Panc1 (cell line): ENCODE data around the gene SOAT1. TPM values are rescaled to one million over a fixed set of nuclear protein-coding genes. Genes with fewer than 3 reads are reported as not detected.

Experiments
- ATAC-seq: fragments of 200-7000 bp; cut with Tn5 transposase; 2 replicates; pipeline ENCODE4 v1.9.1; 2020; ENCODE audit warnings: mild to moderate bottlenecking, moderate library complexity
- BruUV-seq: library from RNA; stranded (reverse); fragments of 400-500 nt; replicated peaks from 2 replicates; lab custom pipeline; 2021; lab: Mats Ljungman, UMichigan
- CTCF ChIA-PET: fragments of 300-600 bp; sonication (Branson Sonifier 250); formaldehyde crosslinking; loops from one replicate; lab custom pipeline; 2022; ENCODE audit warnings: antibody characterized with exemption; lab: Charles Lee
- POLR2A ChIA-PET: fragments of 300-600 bp; sonication (Branson Sonifier 250); formaldehyde crosslinking; loops from one replicate; lab custom pipeline; 2022; ENCODE audit warnings: antibody characterized with exemption; lab: Charles Lee
- DNase-seq: peaks from one replicate; pipeline ENCODE4 v3.0.0-alpha.2; 2010; ENCODE audit warnings: low read depth, low spot score
- H3K27ac ChIP-seq: 2 replicates; pipeline ENCODE4 v1.5.1; 2011; ENCODE audit warnings: mild to moderate bottlenecking, low read length, inconsistent platforms
- H3K27me3 ChIP-seq: fragments of 200-500 bp; sonication (Bioruptor generic); 2 replicates; pipeline ENCODE4 v1.6.0; 2014; ENCODE audit warnings: low read length, inconsistent platforms; ENCODE audit not compliant: control insufficient read depth, insufficient read depth
- H3K36me3 ChIP-seq: fragments of 200-500 bp; sonication (Bioruptor generic); 2 replicates; pipeline ENCODE4 v1.5.1; 2014; ENCODE audit warnings: inconsistent platforms, mild to moderate bottlenecking, low read length, moderate library complexity; ENCODE audit not compliant: control insufficient read depth, insufficient read depth
- H3K4me1 ChIP-seq: 2 replicates; pipeline ENCODE4 v1.5.1; 2011; ENCODE audit warnings: inconsistent platforms, mild to moderate bottlenecking, low read length, moderate library complexity; ENCODE audit not compliant: control insufficient read depth, insufficient read depth
- H3K4me3 ChIP-seq, 2 experiments: 2 replicates each; pipeline ENCODE4 v1.5.1; 2011 to 2012; ENCODE audit warnings: low read depth in 2 of 2, low read length in 2 of 2, mild to moderate bottlenecking in 2 of 2, inconsistent platforms in 1 of 2, moderate library complexity in 1 of 2
- H3K9me3 ChIP-seq: fragments of 200-500 bp; sonication (Bioruptor generic); 2 replicates; pipeline ENCODE4 v1.5.1; 2014; ENCODE audit warnings: low read depth, mild to moderate bottlenecking, inconsistent platforms, low read length, moderate library complexity; ENCODE audit not compliant: control insufficient read depth, insufficient read depth
- POLR2AphosphoS5 ChIP-seq: IDR thresholded peaks from 2 replicates; pipeline ENCODE4 v1.6.1; 2012; ENCODE audit warnings: mild to moderate bottlenecking, low read depth, low read length, moderate library complexity
- SIN3A ChIP-seq: IDR thresholded peaks from 2 replicates; pipeline ENCODE4 v1.6.1; 2012; ENCODE audit warnings: low read depth, mild to moderate bottlenecking, low read length, moderate library complexity, borderline replicate concordance; ENCODE audit not compliant: insufficient read depth
- TCF7L2 ChIP-seq: IDR thresholded peaks from 2 replicates; pipeline ENCODE4 v1.6.1; 2011; ENCODE audit warnings: mild to moderate bottlenecking, low read depth, low read length, inconsistent platforms
- in situ Hi-C: cut with HindIII; loops from 2 replicates; pipeline ENCODE4 v1.10.0; 2016; ENCODE audit warnings: low sequenced_read_pairs, low pct_unique_long_range_greater_than_20kb
- intact Hi-C: fragments of 100-400 bp; cut with micrococcal nuclease; formaldehyde crosslinking; loops from one replicate; pipeline ENCODE4 v1.10.0; 2022; ENCODE audit not compliant: unreplicated experiment
- total RNA-seq: library from RNA; stranded (reverse); gene quantifications from one replicate; pipeline ENCODE4 v1.2.1, GENCODE V29; 2021; ENCODE audit not compliant: unreplicated experiment
- TF ChIP-seq, protein P1 (sequence below), 2 experiments: IDR thresholded peaks; 2 replicates each; pipeline ENCODE4 v1.6.1; 2011 to 2012; ENCODE audit warnings: low read depth in 2 of 2, control low read depth in 1 of 2, low read length in 1 of 2, mild to moderate bottlenecking in 1 of 2, moderate library complexity in 1 of 2; ENCODE audit not compliant: insufficient read depth in 1 of 2
- TF ChIP-seq, protein P2 (sequence below): fragments of 450-650 bp; IDR thresholded peaks from 2 replicates; pipeline ENCODE4 v1.5.1; 2017; ENCODE audit warnings: mild to moderate bottlenecking

The SOAT1 gene
- total RNA-seq, 1 experiment from 2014 or later = 57.2 TPM

DNA sequence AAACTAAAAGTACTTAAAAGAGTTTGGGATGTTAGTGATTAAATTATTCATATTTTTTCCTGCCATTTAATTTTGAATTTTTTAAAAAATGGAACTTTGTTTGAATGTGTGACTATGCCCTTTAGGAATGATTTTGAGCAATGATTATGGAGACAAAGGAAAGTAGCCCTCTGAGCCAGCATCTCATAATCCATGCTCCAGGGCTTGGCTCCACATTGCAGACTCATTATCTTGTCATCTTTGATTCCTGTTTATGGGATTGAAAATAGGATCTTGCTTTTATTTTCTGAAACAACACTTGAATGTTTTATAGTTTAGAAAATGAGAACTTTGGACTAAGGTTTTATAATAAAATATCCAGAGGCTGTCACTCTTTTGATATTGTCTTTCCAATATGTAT is 86.7 kb downstream of the SOAT1 start:
- ChIA-PET POLR2A (no interaction called here), CTCF (no interaction called here)
- BruUV-seq = no TSS peak
- intact Hi-C loops (no loop called here), in situ Hi-C loops (no loop called here)
- TF ChIP-seq, protein P1, sequence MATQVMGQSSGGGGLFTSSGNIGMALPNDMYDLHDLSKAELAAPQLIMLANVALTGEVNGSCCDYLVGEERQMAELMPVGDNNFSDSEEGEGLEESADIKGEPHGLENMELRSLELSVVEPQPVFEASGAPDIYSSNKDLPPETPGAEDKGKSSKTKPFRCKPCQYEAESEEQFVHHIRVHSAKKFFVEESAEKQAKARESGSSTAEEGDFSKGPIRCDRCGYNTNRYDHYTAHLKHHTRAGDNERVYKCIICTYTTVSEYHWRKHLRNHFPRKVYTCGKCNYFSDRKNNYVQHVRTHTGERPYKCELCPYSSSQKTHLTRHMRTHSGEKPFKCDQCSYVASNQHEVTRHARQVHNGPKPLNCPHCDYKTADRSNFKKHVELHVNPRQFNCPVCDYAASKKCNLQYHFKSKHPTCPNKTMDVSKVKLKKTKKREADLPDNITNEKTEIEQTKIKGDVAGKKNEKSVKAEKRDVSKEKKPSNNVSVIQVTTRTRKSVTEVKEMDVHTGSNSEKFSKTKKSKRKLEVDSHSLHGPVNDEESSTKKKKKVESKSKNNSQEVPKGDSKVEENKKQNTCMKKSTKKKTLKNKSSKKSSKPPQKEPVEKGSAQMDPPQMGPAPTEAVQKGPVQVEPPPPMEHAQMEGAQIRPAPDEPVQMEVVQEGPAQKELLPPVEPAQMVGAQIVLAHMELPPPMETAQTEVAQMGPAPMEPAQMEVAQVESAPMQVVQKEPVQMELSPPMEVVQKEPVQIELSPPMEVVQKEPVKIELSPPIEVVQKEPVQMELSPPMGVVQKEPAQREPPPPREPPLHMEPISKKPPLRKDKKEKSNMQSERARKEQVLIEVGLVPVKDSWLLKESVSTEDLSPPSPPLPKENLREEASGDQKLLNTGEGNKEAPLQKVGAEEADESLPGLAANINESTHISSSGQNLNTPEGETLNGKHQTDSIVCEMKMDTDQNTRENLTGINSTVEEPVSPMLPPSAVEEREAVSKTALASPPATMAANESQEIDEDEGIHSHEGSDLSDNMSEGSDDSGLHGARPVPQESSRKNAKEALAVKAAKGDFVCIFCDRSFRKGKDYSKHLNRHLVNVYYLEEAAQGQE (IDR thresholded peaks at IDR 0.05; ENCODE audit: insufficient read depth in 1 of 2, low read depth in 2 of 2, low read length in 1 of 2) = no peak
- TF ChIP-seq TCF7L2 = no peak
- TF ChIP-seq, protein P2, sequence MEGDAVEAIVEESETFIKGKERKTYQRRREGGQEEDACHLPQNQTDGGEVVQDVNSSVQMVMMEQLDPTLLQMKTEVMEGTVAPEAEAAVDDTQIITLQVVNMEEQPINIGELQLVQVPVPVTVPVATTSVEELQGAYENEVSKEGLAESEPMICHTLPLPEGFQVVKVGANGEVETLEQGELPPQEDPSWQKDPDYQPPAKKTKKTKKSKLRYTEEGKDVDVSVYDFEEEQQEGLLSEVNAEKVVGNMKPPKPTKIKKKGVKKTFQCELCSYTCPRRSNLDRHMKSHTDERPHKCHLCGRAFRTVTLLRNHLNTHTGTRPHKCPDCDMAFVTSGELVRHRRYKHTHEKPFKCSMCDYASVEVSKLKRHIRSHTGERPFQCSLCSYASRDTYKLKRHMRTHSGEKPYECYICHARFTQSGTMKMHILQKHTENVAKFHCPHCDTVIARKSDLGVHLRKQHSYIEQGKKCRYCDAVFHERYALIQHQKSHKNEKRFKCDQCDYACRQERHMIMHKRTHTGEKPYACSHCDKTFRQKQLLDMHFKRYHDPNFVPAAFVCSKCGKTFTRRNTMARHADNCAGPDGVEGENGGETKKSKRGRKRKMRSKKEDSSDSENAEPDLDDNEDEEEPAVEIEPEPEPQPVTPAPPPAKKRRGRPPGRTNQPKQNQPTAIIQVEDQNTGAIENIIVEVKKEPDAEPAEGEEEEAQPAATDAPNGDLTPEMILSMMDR = no peak
- no peak for TF ChIP-seq SIN3A
- Histone ChIP-seq H3K4me3 (no peak overlapping the region), H3K36me3 (no peaks in the 10 kb centered on the region), H3K27me3 (no peaks in the 10 kb centered on the region), H3K9me3 (no peaks in the 10 kb centered on the region), H3K4me1 (no peaks in the 10 kb centered on the region), H3K27ac (no peak overlapping the region)
- DNase-seq = no peak
- no peak for ATAC-seq

DNA sequence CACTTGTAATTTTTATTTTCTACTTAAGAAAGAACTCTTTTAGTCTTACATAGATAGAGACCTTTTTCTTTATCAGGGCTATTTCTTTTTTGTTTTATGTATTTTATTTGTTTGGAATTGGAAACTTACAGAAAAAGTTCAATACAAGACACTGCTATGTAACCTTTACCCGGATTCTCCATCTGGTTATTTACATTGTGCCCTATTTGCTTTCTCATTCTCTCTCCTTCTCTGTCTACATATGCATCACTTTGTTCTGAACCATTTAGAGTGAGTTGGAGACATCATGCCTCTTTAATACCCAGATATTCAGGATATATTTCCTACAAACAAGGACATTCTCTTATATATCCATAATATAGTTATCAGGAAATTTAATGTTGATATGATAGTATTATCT is 90.4 kb downstream of the SOAT1 start:
- in situ Hi-C loops (no loop called here), intact Hi-C loops (no loop called here)
- Histone ChIP-seq H3K4me3 (no peak overlapping the region), H3K4me1 (no peaks in the 10 kb centered on the region), H3K9me3 (no peaks in the 10 kb centered on the region), H3K27ac (no peak overlapping the region), H3K36me3 (no peaks in the 10 kb centered on the region), H3K27me3 (no peaks in the 10 kb centered on the region)
- no TSS peak for BruUV-seq
- CTCF ChIA-PET = no interaction called here
- POLR2A ChIA-PET = no interaction called here
- DNase-seq (no peak), ATAC-seq (no peak)
- TF ChIP-seq, protein P2 = no peak
- TF ChIP-seq, protein P1 (IDR thresholded peaks at IDR 0.05; ENCODE audit: insufficient read depth in 1 of 2, low read depth in 2 of 2, low read length in 1 of 2) = no peak
- TF ChIP-seq SIN3A (no peak), POLR2AphosphoS5 (no peak), TCF7L2 (no peak)
